H1 (cell line): ENCODE results near the gene CACNA1C. TPM values are rescaled to one million over a fixed set of nuclear protein-coding genes. Genes with fewer than 3 reads are reported as not detected.

ENCODE experiments used
- CTCF ChIA-PET: fragments of 300-600 bp; sonication (Branson Sonifier 250); formaldehyde crosslinking; loops from one replicate; lab custom pipeline; 2021; ENCODE audit not compliant: partially characterized antibody; lab: Charles Lee
- POLR2A ChIA-PET: fragments of 300-600 bp; sonication (Branson Sonifier 250); formaldehyde crosslinking; loops from one replicate; lab custom pipeline; 2021; ENCODE audit warnings: inconsistent platforms; ENCODE audit not compliant: partially characterized antibody; lab: Charles Lee
- DNase-seq, 2 experiments: peaks; one replicate each; pipeline versions ENCODE4 v3.0.0 to v3.0.0-alpha.2; 2010 to 2022; ENCODE audit warnings: low spot score in 2 of 2, low read depth in 1 of 2, mixed read lengths in 1 of 2
- FAIRE-seq: peaks from 2 replicates; lab custom pipeline; 2011; peaks lifted over from hg19 to GRCh38; lab: Jason Lieb, UNC
- H2AFZ ChIP-seq: 2 replicates; pipeline ENCODE4 v1.8.1; 2012; ENCODE audit warnings: low read length, inconsistent platforms
- H2AK5ac ChIP-seq: 2 replicates; pipeline ENCODE4 v1.6.1; 2013; ENCODE audit warnings: low read depth, low read length
- H2BK120ac ChIP-seq: replicated peaks from 2 replicates; pipeline ENCODE3; 2013; ENCODE audit warnings: low read depth, low read length, inconsistent platforms
- H2BK12ac ChIP-seq: 2 replicates; pipeline ENCODE4 v1.6.1; 2013; ENCODE audit warnings: low read depth, low read length
- H2BK15ac ChIP-seq: 2 replicates; pipeline ENCODE4 v1.6.1; 2013; ENCODE audit warnings: low read length
- H2BK20ac ChIP-seq: 2 replicates; pipeline ENCODE4 v1.6.1; 2013; ENCODE audit warnings: low read length
- H2BK5ac ChIP-seq: 2 replicates; pipeline ENCODE4 v1.6.1; 2013; ENCODE audit warnings: low read depth, low read length
- H3K14ac ChIP-seq: 2 replicates; pipeline ENCODE4 v1.6.1; 2013; ENCODE audit warnings: inconsistent platforms; ENCODE audit not compliant: insufficient read length
- H3K18ac ChIP-seq: 2 replicates; pipeline ENCODE4 v1.6.1; 2013; ENCODE audit warnings: low read length; ENCODE audit errors: extremely low read depth
- H3K23ac ChIP-seq: 2 replicates; pipeline ENCODE4 v1.6.1; 2013; ENCODE audit warnings: inconsistent platforms; ENCODE audit not compliant: insufficient read length
- H3K23me2 ChIP-seq: 2 replicates; pipeline ENCODE4 v1.6.1; 2013; ENCODE audit warnings: low read depth, low read length
- H3K27ac ChIP-seq: 2 replicates; pipeline ENCODE4 v1.6.1; 2011; ENCODE audit warnings: low read depth, low read length, inconsistent platforms
- H3K27me3 ChIP-seq, 4 experiments: replicated peaks in 1 of 4; 1 replicate in 1 of 4; 2 replicates in 3 of 4; pipeline versions ENCODE4 v1.6.1 to v1.8.1; 2011 to 2013; ENCODE audit warnings: low read length in 3 of 4, mild to moderate bottlenecking in 3 of 4, inconsistent platforms in 2 of 4, mixed read lengths in 2 of 4, moderate library complexity in 1 of 4; ENCODE audit not compliant: control insufficient read depth in 3 of 4, insufficient read depth in 3 of 4; ENCODE audit errors: extremely low read depth in 1 of 4
- H3K36me3 ChIP-seq, 4 experiments: 2 replicates each; pipeline versions ENCODE4 v1.6.1 to v1.8.1; 2011 to 2013; ENCODE audit warnings: mild to moderate bottlenecking in 4 of 4, low read length in 3 of 4, moderate library complexity in 2 of 4, control low read depth in 1 of 4, inconsistent platforms in 1 of 4; ENCODE audit not compliant: insufficient read depth in 4 of 4, control insufficient read depth in 2 of 4
- H3K4ac ChIP-seq: replicated peaks from 2 replicates; pipeline ENCODE3; 2013; ENCODE audit warnings: low read length, low read depth, mixed read lengths, inconsistent platforms; ENCODE audit not compliant: insufficient read length
- H3K4me1 ChIP-seq, 4 experiments: replicated peaks in 1 of 4; 1 replicate in 1 of 4; 2 replicates in 3 of 4; pipeline versions ENCODE4 v1.6.1 to v1.8.1; 2011 to 2013; ENCODE audit warnings: low read length in 3 of 4, inconsistent platforms in 2 of 4, mixed read lengths in 1 of 4; ENCODE audit not compliant: insufficient read depth in 4 of 4, control insufficient read depth in 3 of 4
- H3K4me2 ChIP-seq, 2 experiments: 2 replicates each; pipeline versions ENCODE4 v1.6.1 to v1.8.1; 2011 to 2013; ENCODE audit warnings: low read depth in 2 of 2, low read length in 2 of 2, control low read depth in 1 of 2, inconsistent platforms in 1 of 2, mild to moderate bottlenecking in 1 of 2; ENCODE audit not compliant: insufficient read depth in 1 of 2
- H3K4me3 ChIP-seq, 4 experiments: fragments of 200-600, 300-600 bp in 1 of 4; sonication (generic), shearing (Covaris generic), sonication (Bioruptor Twin) in 1 of 4; 2 replicates each; pipeline versions ENCODE4 v1.5.1 to v1.8.1; 2011 to 2016; ENCODE audit warnings: low read length in 4 of 4, low read depth in 3 of 4, control low read depth in 2 of 4, inconsistent platforms in 2 of 4, mild to moderate bottlenecking in 2 of 4, mixed read lengths in 1 of 4, moderate library complexity in 1 of 4; ENCODE audit not compliant: insufficient read depth in 2 of 4; ENCODE audit errors: extremely low read depth in 1 of 4
- H3K56ac ChIP-seq: replicated peaks from 2 replicates; pipeline ENCODE3; 2013; ENCODE audit warnings: low read depth, mild to moderate bottlenecking, mixed read lengths, low read length, inconsistent platforms; ENCODE audit not compliant: insufficient read length
- H3K79me1 ChIP-seq: 2 replicates; pipeline ENCODE4 v1.6.1; 2013; ENCODE audit warnings: low read depth, low read length, control low read depth
- H3K79me2 ChIP-seq, 2 experiments: 2 replicates each; pipeline versions ENCODE4 v1.6.1 to v1.8.1; 2012 to 2013; ENCODE audit warnings: low read length in 2 of 2, mild to moderate bottlenecking in 2 of 2, inconsistent platforms in 1 of 2; ENCODE audit not compliant: insufficient read depth in 2 of 2, control insufficient read depth in 1 of 2
- H3K9ac ChIP-seq, 4 experiments: replicated peaks in 1 of 4; 1 replicate in 1 of 4; 2 replicates in 3 of 4; pipeline versions ENCODE4 v1.6.1 to v1.8.1; 2011 to 2013; ENCODE audit warnings: low read depth in 3 of 4, low read length in 3 of 4, control low read depth in 2 of 4, mild to moderate bottlenecking in 2 of 4, moderate library complexity in 2 of 4, inconsistent platforms in 1 of 4; ENCODE audit errors: extremely low read depth in 1 of 4
- H3K9me3 ChIP-seq, 2 experiments: 2 replicates each; pipeline versions ENCODE4 v1.6.1 to v1.8.1; 2012 to 2013; ENCODE audit warnings: mild to moderate bottlenecking in 2 of 2, moderate library complexity in 2 of 2, control low read depth in 1 of 2, inconsistent platforms in 1 of 2, low read depth in 1 of 2, low read length in 1 of 2, mixed read lengths in 1 of 2; ENCODE audit not compliant: insufficient read depth in 2 of 2
- H4K20me1 ChIP-seq, 2 experiments: replicated peaks in 1 of 2; 2 replicates each; pipeline versions ENCODE3 to v1.8.1; 2011 to 2013; ENCODE audit warnings: inconsistent platforms in 2 of 2, low read length in 2 of 2, mild to moderate bottlenecking in 1 of 2; ENCODE audit not compliant: insufficient read depth in 2 of 2, control insufficient read depth in 1 of 2
- H4K5ac ChIP-seq: 2 replicates; pipeline ENCODE4 v1.6.1; 2013; ENCODE audit warnings: low read length, low read depth, mixed read lengths, inconsistent platforms; ENCODE audit not compliant: insufficient read length
- H4K8ac ChIP-seq: 2 replicates; pipeline ENCODE4 v1.8.0; 2013; ENCODE audit warnings: mild to moderate bottlenecking, moderate library complexity, low read length, inconsistent platforms; ENCODE audit not compliant: insufficient read depth; ENCODE audit errors: extremely low read depth
- H4K91ac ChIP-seq: replicated peaks from 2 replicates; pipeline ENCODE3; 2013; ENCODE audit warnings: low read length, mixed read lengths, inconsistent platforms; ENCODE audit not compliant: insufficient read length
- CTCF ChIP-seq, 3 experiments: IDR thresholded peaks; 1 replicate in 2 of 3; 2 replicates in 1 of 3; pipeline versions ENCODE4 v1.5.1 to v1.6.1; 2011; ENCODE audit warnings: low read length in 3 of 3, mild to moderate bottlenecking in 3 of 3, inconsistent platforms in 2 of 3, low read depth in 1 of 3, moderate library complexity in 1 of 3; ENCODE audit not compliant: insufficient read depth in 1 of 3; ENCODE audit errors: control extremely low read depth in 1 of 3
- KDM4A ChIP-seq: IDR thresholded peaks from one replicate; pipeline ENCODE4 v1.7.1; 2012; ENCODE audit warnings: low read depth, mild to moderate bottlenecking, moderate library complexity, low read length, inconsistent platforms; ENCODE audit not compliant: severe bottlenecking
- RFX5 ChIP-seq: IDR thresholded peaks from 2 replicates; pipeline ENCODE4 v1.6.1; 2011; ENCODE audit warnings: low read depth, low read length, improper control_type of control experiment, borderline replicate concordance
- SP1 ChIP-seq: IDR thresholded peaks from 2 replicates; pipeline ENCODE4 v1.6.1; 2011; ENCODE audit warnings: low read depth, low read length
- WGBS, 2 experiments: shearing (Covaris generic) in 1 of 2; methylation state at CpG; one replicate each; pipeline versions ENCODE4 v1.1.6 to v1.1.7; 2013 to 2015; ENCODE audit warnings: low lambda C conversion rate in 2 of 2, mixed read lengths in 2 of 2, inconsistent platforms in 1 of 2, low coverage in 1 of 2, missing lambda C conversion rate in 1 of 2; ENCODE audit not compliant: insufficient replicate concordance in 2 of 2, insufficient coverage in 1 of 2, insufficient read length in 1 of 2; ENCODE audit errors: extremely low coverage in 1 of 2, missing lambda C conversion rate in 1 of 2; 5-methylcytosine and 5-hydroxymethylcytosine counted together
- polyA plus RNA-seq, 7 experiments: library from polyadenylated mRNA; depleted of rRNA in 3 of 7; stranded (reverse) in 5 of 7; unstranded in 2 of 7; fragments of >200 nt in 5 of 7; fragments of 200-250 nt in 2 of 7; gene quantifications; 1 replicate in 5 of 7; 2 replicates in 1 of 7; 4 replicates in 1 of 7; pipeline versions ENCODE4 v1.2.1 to v1.2.3, GENCODE V29; 2011 to 2013; ENCODE audit warnings: missing spikeins in 2 of 7, mixed read lengths in 2 of 7
- total RNA-seq: library from RNA; stranded (reverse); fragmentation: NEBNext Ultra II Directional; extraction: Animal tissue kit (Norgen Biotek cat#: 25700); gene quantifications from 2 replicates; pipeline ENCODE4 v1.2.1, GENCODE V29; 2021
- TF ChIP-seq, protein P1 (sequence below): IDR thresholded peaks from 2 replicates; pipeline ENCODE4 v1.6.1; 2012; ENCODE audit warnings: inconsistent platforms
- TF ChIP-seq, protein P2 (sequence below): IDR thresholded peaks from 2 replicates; pipeline ENCODE4 v1.6.1; 2012; ENCODE audit warnings: inconsistent platforms

Gene CACNA1C
- total and polyA plus RNA-seq, 2 of the 8 experiments (the other 6 are each of a cell fraction or from before 2014, with no cell fraction given), result 1.3 TPM

GRCh38 chr12:2183556-2184541, 131.1 kb downstream of the CACNA1C start:
- Histone ChIP-seq H3K79me2 (no peaks in the 10 kb centered on the region), H3K23me2 (no peaks in the 10 kb centered on the region), H2AK5ac (no peak overlapping the region), H4K8ac (no peak overlapping the region), H3K9ac (no peak overlapping the region), H3K4me3 (no peak overlapping the region), H3K27ac (no peak overlapping the region), H3K36me3 (no peaks in the 10 kb centered on the region), H3K79me1 (no peaks in the 10 kb centered on the region), H3K56ac (no peak overlapping the region), H2BK5ac (peak overlapping the region; percentile 42; the same call in 1 of the 2 replicates), H2BK12ac (peak overlapping the region; percentile 69), H3K18ac (no peak overlapping the region), H2BK120ac (no peak overlapping the region), H3K4ac (no peak overlapping the region), H3K27me3 (no peaks in the 10 kb centered on the region), H2BK15ac (0 out of 2 replicates have a peak overlapping the region, but pooled peaks have one; percentile 40), H3K4me1 (peaks cover 0 to 14% (median 6%) of the 10 kb centered on the region in 4 experiments; a peak in 5 of 7 replicates), H2BK20ac (peak overlapping the region; percentile 56; the same call in 1 of the 2 replicates), H3K14ac (no peak overlapping the region), H4K91ac (peak overlapping the region; percentile 64), H4K20me1 (no peaks in the 10 kb centered on the region), H3K23ac (no peak overlapping the region), H4K5ac (no peak overlapping the region), H3K9me3 (no peaks in the 10 kb centered on the region), H2AFZ (no peak overlapping the region), H3K4me2 (no peak overlapping the region; a peak in 2 of 4 replicates)
- ChIA-PET POLR2A (interaction anchor here (0.5 to 2.0 kb wide), 5 partner anchors 10 to 306 kb away, joined by 3 to 11 read pairs (median 3); no protein-coding TSS in a partner anchor), CTCF (interaction anchor here (0.6 to 2.9 kb wide), 8 partner anchors 10 to 1030 kb away, joined by 3 to 13 read pairs (median 3); no protein-coding TSS in a partner anchor)
- DNase-seq, result no peak
- WGBS, 2 experiments, result 80% methylated on average over 23 of the region's 23 CpGs; no CpG with 5 or more reads in 1 of the 2 experiments
- peak; percentile 68 for FAIRE-seq
- TF ChIP-seq, protein P1, sequence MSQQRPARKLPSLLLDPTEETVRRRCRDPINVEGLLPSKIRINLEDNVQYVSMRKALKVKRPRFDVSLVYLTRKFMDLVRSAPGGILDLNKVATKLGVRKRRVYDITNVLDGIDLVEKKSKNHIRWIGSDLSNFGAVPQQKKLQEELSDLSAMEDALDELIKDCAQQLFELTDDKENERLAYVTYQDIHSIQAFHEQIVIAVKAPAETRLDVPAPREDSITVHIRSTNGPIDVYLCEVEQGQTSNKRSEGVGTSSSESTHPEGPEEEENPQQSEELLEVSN, result peak; percentile 95
- TF ChIP-seq SP1 (0 out of 2 replicates have a peak, but pooled peaks have one; percentile 12), RFX5 (no peak), KDM4A (no peak), CTCF (IDR thresholded peaks at IDR 0.05; ENCODE audit: control extremely low read depth in 1 of 3, insufficient read depth in 1 of 3, low read depth in 1 of 3, low read length in 3 of 3) (peak in 2 of 3 experiments; percentile 22 to 24; a peak in 2 of 4 replicates)
- TF ChIP-seq, protein P2, sequence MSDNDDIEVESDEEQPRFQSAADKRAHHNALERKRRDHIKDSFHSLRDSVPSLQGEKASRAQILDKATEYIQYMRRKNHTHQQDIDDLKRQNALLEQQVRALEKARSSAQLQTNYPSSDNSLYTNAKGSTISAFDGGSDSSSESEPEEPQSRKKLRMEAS, result peak; percentile 72; the same call in 1 of the 2 replicates
